H1 (cell line): ENCODE measurements around the gene FBXO11. TPM values are rescaled to one million over a fixed set of nuclear protein-coding genes. Genes with fewer than 3 reads are reported as not detected.

ENCODE experiments used
- CTCF ChIA-PET: fragments of 300-600 bp; sonication (Branson Sonifier 250); formaldehyde crosslinking; loops from one replicate; lab custom pipeline; 2021; ENCODE audit not compliant: partially characterized antibody; lab: Charles Lee
- POLR2A ChIA-PET: fragments of 300-600 bp; sonication (Branson Sonifier 250); formaldehyde crosslinking; loops from one replicate; lab custom pipeline; 2021; ENCODE audit warnings: inconsistent platforms; ENCODE audit not compliant: partially characterized antibody; lab: Charles Lee
- DNase-seq, 2 experiments: peaks; one replicate each; pipeline versions ENCODE4 v3.0.0 to v3.0.0-alpha.2; 2010 to 2022; ENCODE audit warnings: low spot score in 2 of 2, low read depth in 1 of 2, mixed read lengths in 1 of 2
- FAIRE-seq: peaks from 2 replicates; lab custom pipeline; 2011; peaks lifted over from hg19 to GRCh38; lab: Jason Lieb, UNC
- H2AFZ ChIP-seq: 2 replicates; pipeline ENCODE4 v1.8.1; 2012; ENCODE audit warnings: low read length, inconsistent platforms
- H2AK5ac ChIP-seq: 2 replicates; pipeline ENCODE4 v1.6.1; 2013; ENCODE audit warnings: low read depth, low read length
- H2BK120ac ChIP-seq: replicated peaks from 2 replicates; pipeline ENCODE3; 2013; ENCODE audit warnings: low read depth, low read length, inconsistent platforms
- H2BK12ac ChIP-seq: 2 replicates; pipeline ENCODE4 v1.6.1; 2013; ENCODE audit warnings: low read depth, low read length
- H2BK15ac ChIP-seq: 2 replicates; pipeline ENCODE4 v1.6.1; 2013; ENCODE audit warnings: low read length
- H2BK20ac ChIP-seq: 2 replicates; pipeline ENCODE4 v1.6.1; 2013; ENCODE audit warnings: low read length
- H2BK5ac ChIP-seq: 2 replicates; pipeline ENCODE4 v1.6.1; 2013; ENCODE audit warnings: low read depth, low read length
- H3K14ac ChIP-seq: 2 replicates; pipeline ENCODE4 v1.6.1; 2013; ENCODE audit warnings: inconsistent platforms; ENCODE audit not compliant: insufficient read length
- H3K18ac ChIP-seq: 2 replicates; pipeline ENCODE4 v1.6.1; 2013; ENCODE audit warnings: low read length; ENCODE audit errors: extremely low read depth
- H3K23ac ChIP-seq: 2 replicates; pipeline ENCODE4 v1.6.1; 2013; ENCODE audit warnings: inconsistent platforms; ENCODE audit not compliant: insufficient read length
- H3K23me2 ChIP-seq: 2 replicates; pipeline ENCODE4 v1.6.1; 2013; ENCODE audit warnings: low read depth, low read length
- H3K27ac ChIP-seq: 2 replicates; pipeline ENCODE4 v1.6.1; 2011; ENCODE audit warnings: low read depth, low read length, inconsistent platforms
- H3K27me3 ChIP-seq, 4 experiments: replicated peaks in 1 of 4; 1 replicate in 1 of 4; 2 replicates in 3 of 4; pipeline versions ENCODE4 v1.6.1 to v1.8.1; 2011 to 2013; ENCODE audit warnings: low read length in 3 of 4, mild to moderate bottlenecking in 3 of 4, inconsistent platforms in 2 of 4, mixed read lengths in 2 of 4, moderate library complexity in 1 of 4; ENCODE audit not compliant: control insufficient read depth in 3 of 4, insufficient read depth in 3 of 4; ENCODE audit errors: extremely low read depth in 1 of 4
- H3K36me3 ChIP-seq, 4 experiments: 2 replicates each; pipeline versions ENCODE4 v1.6.1 to v1.8.1; 2011 to 2013; ENCODE audit warnings: mild to moderate bottlenecking in 4 of 4, low read length in 3 of 4, moderate library complexity in 2 of 4, control low read depth in 1 of 4, inconsistent platforms in 1 of 4; ENCODE audit not compliant: insufficient read depth in 4 of 4, control insufficient read depth in 2 of 4
- H3K4ac ChIP-seq: replicated peaks from 2 replicates; pipeline ENCODE3; 2013; ENCODE audit warnings: low read length, low read depth, mixed read lengths, inconsistent platforms; ENCODE audit not compliant: insufficient read length
- H3K4me1 ChIP-seq, 4 experiments: replicated peaks in 1 of 4; 1 replicate in 1 of 4; 2 replicates in 3 of 4; pipeline versions ENCODE4 v1.6.1 to v1.8.1; 2011 to 2013; ENCODE audit warnings: low read length in 3 of 4, inconsistent platforms in 2 of 4, mixed read lengths in 1 of 4; ENCODE audit not compliant: insufficient read depth in 4 of 4, control insufficient read depth in 3 of 4
- H3K4me2 ChIP-seq, 2 experiments: 2 replicates each; pipeline versions ENCODE4 v1.6.1 to v1.8.1; 2011 to 2013; ENCODE audit warnings: low read depth in 2 of 2, low read length in 2 of 2, control low read depth in 1 of 2, inconsistent platforms in 1 of 2, mild to moderate bottlenecking in 1 of 2; ENCODE audit not compliant: insufficient read depth in 1 of 2
- H3K4me3 ChIP-seq, 4 experiments: fragments of 200-600, 300-600 bp in 1 of 4; sonication (generic), shearing (Covaris generic), sonication (Bioruptor Twin) in 1 of 4; 2 replicates each; pipeline versions ENCODE4 v1.5.1 to v1.8.1; 2011 to 2016; ENCODE audit warnings: low read length in 4 of 4, low read depth in 3 of 4, control low read depth in 2 of 4, inconsistent platforms in 2 of 4, mild to moderate bottlenecking in 2 of 4, mixed read lengths in 1 of 4, moderate library complexity in 1 of 4; ENCODE audit not compliant: insufficient read depth in 2 of 4; ENCODE audit errors: extremely low read depth in 1 of 4
- H3K56ac ChIP-seq: replicated peaks from 2 replicates; pipeline ENCODE3; 2013; ENCODE audit warnings: low read depth, mild to moderate bottlenecking, mixed read lengths, low read length, inconsistent platforms; ENCODE audit not compliant: insufficient read length
- H3K79me1 ChIP-seq: 2 replicates; pipeline ENCODE4 v1.6.1; 2013; ENCODE audit warnings: low read depth, low read length, control low read depth
- H3K79me2 ChIP-seq, 2 experiments: 2 replicates each; pipeline versions ENCODE4 v1.6.1 to v1.8.1; 2012 to 2013; ENCODE audit warnings: low read length in 2 of 2, mild to moderate bottlenecking in 2 of 2, inconsistent platforms in 1 of 2; ENCODE audit not compliant: insufficient read depth in 2 of 2, control insufficient read depth in 1 of 2
- H3K9ac ChIP-seq, 4 experiments: replicated peaks in 1 of 4; 1 replicate in 1 of 4; 2 replicates in 3 of 4; pipeline versions ENCODE4 v1.6.1 to v1.8.1; 2011 to 2013; ENCODE audit warnings: low read depth in 3 of 4, low read length in 3 of 4, control low read depth in 2 of 4, mild to moderate bottlenecking in 2 of 4, moderate library complexity in 2 of 4, inconsistent platforms in 1 of 4; ENCODE audit errors: extremely low read depth in 1 of 4
- H3K9me3 ChIP-seq, 2 experiments: 2 replicates each; pipeline versions ENCODE4 v1.6.1 to v1.8.1; 2012 to 2013; ENCODE audit warnings: mild to moderate bottlenecking in 2 of 2, moderate library complexity in 2 of 2, control low read depth in 1 of 2, inconsistent platforms in 1 of 2, low read depth in 1 of 2, low read length in 1 of 2, mixed read lengths in 1 of 2; ENCODE audit not compliant: insufficient read depth in 2 of 2
- H4K20me1 ChIP-seq, 2 experiments: replicated peaks in 1 of 2; 2 replicates each; pipeline versions ENCODE3 to v1.8.1; 2011 to 2013; ENCODE audit warnings: inconsistent platforms in 2 of 2, low read length in 2 of 2, mild to moderate bottlenecking in 1 of 2; ENCODE audit not compliant: insufficient read depth in 2 of 2, control insufficient read depth in 1 of 2
- H4K5ac ChIP-seq: 2 replicates; pipeline ENCODE4 v1.6.1; 2013; ENCODE audit warnings: low read length, low read depth, mixed read lengths, inconsistent platforms; ENCODE audit not compliant: insufficient read length
- H4K8ac ChIP-seq: 2 replicates; pipeline ENCODE4 v1.8.0; 2013; ENCODE audit warnings: mild to moderate bottlenecking, moderate library complexity, low read length, inconsistent platforms; ENCODE audit not compliant: insufficient read depth; ENCODE audit errors: extremely low read depth
- H4K91ac ChIP-seq: replicated peaks from 2 replicates; pipeline ENCODE3; 2013; ENCODE audit warnings: low read length, mixed read lengths, inconsistent platforms; ENCODE audit not compliant: insufficient read length
- BACH1 ChIP-seq: IDR thresholded peaks from 2 replicates; pipeline ENCODE4 v1.6.1; 2012; ENCODE audit warnings: low read length, improper control_type of control experiment
- CBX8 ChIP-seq: fragments of 300-800, 300-1000 bp; sonication (generic); IDR thresholded peaks from 2 replicates; pipeline ENCODE4 v1.7.1; 2016; ENCODE audit warnings: low read depth, low read length, borderline replicate concordance
- CHD2 ChIP-seq: IDR thresholded peaks from 2 replicates; pipeline ENCODE4 v1.6.1; 2012; ENCODE audit warnings: low read length, improper control_type of control experiment
- EP300 ChIP-seq, 2 experiments: IDR thresholded peaks; 1 replicate in 1 of 2; 2 replicates in 1 of 2; pipeline ENCODE4 v1.6.1; 2011 to 2012; ENCODE audit warnings: low read depth in 2 of 2, low read length in 2 of 2, mild to moderate bottlenecking in 2 of 2, borderline replicate concordance in 1 of 2, inconsistent platforms in 1 of 2, moderate library complexity in 1 of 2
- EZH2 ChIP-seq: fragments of 200-600 bp; sonication (generic); IDR thresholded peaks from 2 replicates; pipeline ENCODE4 v1.7.1; 2012; ENCODE audit warnings: low read depth, mild to moderate bottlenecking, moderate library complexity, low read length, inconsistent platforms; ENCODE audit not compliant: severe bottlenecking
- HDAC6 ChIP-seq: IDR thresholded peaks from one replicate; pipeline ENCODE4 v1.7.1; 2012; ENCODE audit warnings: low read depth, mild to moderate bottlenecking, inconsistent platforms, low read length, moderate library complexity
- JUND ChIP-seq: IDR thresholded peaks from 2 replicates; pipeline ENCODE4 v1.6.1; 2011; ENCODE audit warnings: mild to moderate bottlenecking, improper control_type of control experiment, low read length
- SIN3A ChIP-seq, 2 experiments: IDR thresholded peaks in 1 of 2; conservative IDR thresholded peaks in 1 of 2; 2 replicates each; pipeline ENCODE4 v1.6.1; 2011 to 2012; ENCODE audit warnings: low read length in 2 of 2, improper control_type of control experiment in 1 of 2, low read depth in 1 of 2, mild to moderate bottlenecking in 1 of 2
- ZNF274 ChIP-seq: IDR thresholded peaks from 2 replicates; pipeline ENCODE4 v1.7.0; 2012; ENCODE audit warnings: low read length, borderline replicate concordance; ENCODE audit errors: extremely low read depth
- WGBS, 2 experiments: shearing (Covaris generic) in 1 of 2; methylation state at CpG; one replicate each; pipeline versions ENCODE4 v1.1.6 to v1.1.7; 2013 to 2015; ENCODE audit warnings: low lambda C conversion rate in 2 of 2, mixed read lengths in 2 of 2, inconsistent platforms in 1 of 2, low coverage in 1 of 2, missing lambda C conversion rate in 1 of 2; ENCODE audit not compliant: insufficient replicate concordance in 2 of 2, insufficient coverage in 1 of 2, insufficient read length in 1 of 2; ENCODE audit errors: extremely low coverage in 1 of 2, missing lambda C conversion rate in 1 of 2; 5-methylcytosine and 5-hydroxymethylcytosine counted together
- polyA plus RNA-seq, 7 experiments: library from polyadenylated mRNA; depleted of rRNA in 3 of 7; stranded (reverse) in 5 of 7; unstranded in 2 of 7; fragments of >200 nt in 5 of 7; fragments of 200-250 nt in 2 of 7; gene quantifications; 1 replicate in 5 of 7; 2 replicates in 1 of 7; 4 replicates in 1 of 7; pipeline versions ENCODE4 v1.2.1 to v1.2.3, GENCODE V29; 2011 to 2013; ENCODE audit warnings: missing spikeins in 2 of 7, mixed read lengths in 2 of 7
- total RNA-seq: library from RNA; stranded (reverse); fragmentation: NEBNext Ultra II Directional; extraction: Animal tissue kit (Norgen Biotek cat#: 25700); gene quantifications from 2 replicates; pipeline ENCODE4 v1.2.1, GENCODE V29; 2021
- TF ChIP-seq, protein P1 (sequence below): IDR thresholded peaks from 2 replicates; pipeline ENCODE4 v1.6.1; 2011; ENCODE audit warnings: low read length, improper control_type of control experiment
- TF ChIP-seq, protein P2 (sequence below): IDR thresholded peaks from 2 replicates; pipeline ENCODE4 v1.6.1; 2011; ENCODE audit warnings: low read depth, mild to moderate bottlenecking, low read length; ENCODE audit not compliant: insufficient read depth

FBXO11 gene
- total and polyA plus RNA-seq, 2 of the 8 experiments (the other 6 are each of a cell fraction or from before 2014, with no cell fraction given): 21.7 to 57.3 TPM

DNA sequence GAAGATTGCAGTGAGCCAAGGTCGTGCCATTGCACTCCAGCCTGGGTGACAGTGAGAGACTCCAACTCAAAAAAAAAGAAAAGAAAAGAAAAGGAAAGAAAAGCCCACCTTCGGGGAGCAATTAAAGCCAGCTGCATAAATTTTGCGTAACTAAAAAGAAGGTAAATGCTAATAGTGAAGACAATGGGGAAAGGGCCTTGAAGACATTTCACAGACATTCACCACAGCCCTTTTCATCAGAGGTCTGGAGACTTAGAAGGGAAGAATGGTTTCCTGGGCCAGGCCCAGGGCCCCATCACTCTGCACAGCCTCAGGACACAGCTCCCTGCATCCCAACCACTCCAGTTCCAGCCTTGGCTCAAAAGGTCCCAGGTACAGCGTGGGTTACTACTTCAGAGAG, 158.4 kb downstream of the FBXO11 start:
- Histone ChIP-seq H3K4ac (no peak overlapping the region), H3K4me2 (no peak overlapping the region), H3K56ac (no peak overlapping the region), H3K9me3 (peaks cover 23 to 26% of the 10 kb centered on the region in 2 experiments), H3K27ac (no peak overlapping the region), H3K23me2 (no peaks in the 10 kb centered on the region), H3K14ac (no peak overlapping the region), H2AK5ac (no peak overlapping the region), H2BK15ac (no peak overlapping the region), H3K4me3 (no peak overlapping the region), H4K8ac (peak overlapping the region; percentile 62; the same call in 1 of the 2 replicates), H3K36me3 (peaks cover 0 to 6% (median 0%) of the 10 kb centered on the region in 4 experiments; a peak in 2 of 8 replicates), H3K79me1 (no peaks in the 10 kb centered on the region), H2BK20ac (no peak overlapping the region), H4K5ac (no peak overlapping the region), H2BK120ac (no peak overlapping the region), H3K27me3 (no peaks in the 10 kb centered on the region), H3K4me1 (no peaks in the 10 kb centered on the region; a peak in 1 of 7 replicates), H2BK5ac (no peak overlapping the region), H4K20me1 (no peaks in the 10 kb centered on the region), H3K9ac (no peak overlapping the region), H2AFZ (no peak overlapping the region), H3K79me2 (no peaks in the 10 kb centered on the region), H3K18ac (no peak overlapping the region), H3K23ac (no peak overlapping the region), H2BK12ac (no peak overlapping the region; the same call in 1 of the 2 replicates), H4K91ac (no peak overlapping the region)
- ChIA-PET CTCF (interaction anchor here (0.7 to 1.1 kb wide), 3 partner anchors 10 to 324 kb away, joined by 3 to 5 read pairs (median 3); no protein-coding TSS in a partner anchor), POLR2A (interaction anchor here (0.7 to 1.1 kb wide), 3 partner anchors 15 to 61 kb away, joined by 3 read pairs; no protein-coding TSS in a partner anchor)
- 75% methylated on average over 4 of the region's 4 CpGs; no CpG with 5 or more reads in 1 of the 2 experiments for WGBS, 2 experiments
- FAIRE-seq (no peak), DNase-seq (no peak)
- TF ChIP-seq EP300 (IDR thresholded peaks at IDR 0.05; ENCODE audit: borderline replicate concordance in 1 of 2, low read depth in 2 of 2, low read length in 2 of 2) (no peak), HDAC6 (no peak), ZNF274 (no peak), BACH1 (no peak), SIN3A (conservative IDR thresholded peaks at IDR 0.05 in 1 of 2, IDR thresholded peaks at IDR 0.05 in 1 of 2; ENCODE audit: low read depth in 1 of 2, low read length in 2 of 2) (no peak), EZH2 (no peak), JUND (no peak), CBX8 (no peak), CHD2 (no peak)
- TF ChIP-seq, protein P1, sequence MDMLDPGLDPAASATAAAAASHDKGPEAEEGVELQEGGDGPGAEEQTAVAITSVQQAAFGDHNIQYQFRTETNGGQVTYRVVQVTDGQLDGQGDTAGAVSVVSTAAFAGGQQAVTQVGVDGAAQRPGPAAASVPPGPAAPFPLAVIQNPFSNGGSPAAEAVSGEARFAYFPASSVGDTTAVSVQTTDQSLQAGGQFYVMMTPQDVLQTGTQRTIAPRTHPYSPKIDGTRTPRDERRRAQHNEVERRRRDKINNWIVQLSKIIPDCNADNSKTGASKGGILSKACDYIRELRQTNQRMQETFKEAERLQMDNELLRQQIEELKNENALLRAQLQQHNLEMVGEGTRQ: no peak
- TF ChIP-seq, protein P2, sequence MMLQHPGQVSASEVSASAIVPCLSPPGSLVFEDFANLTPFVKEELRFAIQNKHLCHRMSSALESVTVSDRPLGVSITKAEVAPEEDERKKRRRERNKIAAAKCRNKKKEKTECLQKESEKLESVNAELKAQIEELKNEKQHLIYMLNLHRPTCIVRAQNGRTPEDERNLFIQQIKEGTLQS: no peak
